SH-SY5Y (cell line): Measurements from ENCODE around the gene DDIT3.

ENCODE experiments used
- GATA2 ChIP-seq: IDR thresholded peaks from 2 replicates; pipeline ENCODE4 v1.6.1; 2011; ENCODE audit warnings: mild to moderate bottlenecking, low read depth, low read length
- GATA3 ChIP-seq: IDR thresholded peaks from 2 replicates; pipeline ENCODE4 v1.6.1; 2011; ENCODE audit warnings: low read depth, mild to moderate bottlenecking, low read length, moderate library complexity

Gene DDIT3

GRCh38 chr12:57489157-57489641 lies 31.1 kb downstream of the DDIT3 start:
- TF ChIP-seq GATA2: no peak

DNA sequence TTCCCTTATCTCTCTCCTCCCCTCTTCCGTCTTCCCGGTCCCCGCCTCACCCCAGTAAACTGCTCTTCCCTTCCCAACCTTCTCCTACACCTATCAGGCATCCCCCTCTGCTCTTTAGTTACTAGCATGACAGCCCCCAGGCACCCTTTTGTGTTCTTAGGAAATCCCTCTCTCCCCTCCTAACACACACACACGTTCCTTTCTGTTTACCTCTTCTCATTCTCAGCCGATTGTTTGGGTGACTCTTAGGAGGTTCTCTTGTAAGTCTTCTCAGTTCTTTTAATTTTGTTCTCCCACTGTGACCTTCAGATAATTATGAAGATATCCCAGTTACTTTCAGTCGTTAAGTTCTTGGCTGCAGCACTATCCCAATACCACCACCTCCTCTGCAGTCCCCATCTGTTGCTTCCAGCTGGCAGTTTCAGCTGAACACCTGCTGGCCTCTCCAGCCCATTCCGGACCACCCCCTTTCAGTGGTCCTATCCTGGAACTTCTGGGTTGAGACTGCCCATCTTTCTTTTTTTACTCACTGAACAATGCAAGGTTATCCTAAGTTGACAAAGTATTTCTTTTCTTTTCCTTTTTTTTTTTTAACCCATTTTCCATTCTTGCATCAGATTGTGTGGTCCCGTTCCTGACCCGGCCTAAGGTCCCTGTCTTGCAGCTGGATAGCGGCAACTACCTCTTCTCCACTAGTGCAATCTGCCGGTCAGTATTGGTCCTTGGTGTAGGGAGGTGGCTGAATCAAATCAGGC lies 31.7 kb downstream of the DDIT3 start:
- TF ChIP-seq GATA3 (no peak), GATA2 (no peak)

GRCh38 chr12:57487597-57488401 lies 32.5 kb downstream of the DDIT3 start, which contains the start of gene MARS1:
Gene MARS1 (plus strand): TSS chr12:57488068. CDS start chr12:57488091, 23 bp downstream.
- TF ChIP-seq GATA2 (no peak), GATA3 (no peak)

DNA sequence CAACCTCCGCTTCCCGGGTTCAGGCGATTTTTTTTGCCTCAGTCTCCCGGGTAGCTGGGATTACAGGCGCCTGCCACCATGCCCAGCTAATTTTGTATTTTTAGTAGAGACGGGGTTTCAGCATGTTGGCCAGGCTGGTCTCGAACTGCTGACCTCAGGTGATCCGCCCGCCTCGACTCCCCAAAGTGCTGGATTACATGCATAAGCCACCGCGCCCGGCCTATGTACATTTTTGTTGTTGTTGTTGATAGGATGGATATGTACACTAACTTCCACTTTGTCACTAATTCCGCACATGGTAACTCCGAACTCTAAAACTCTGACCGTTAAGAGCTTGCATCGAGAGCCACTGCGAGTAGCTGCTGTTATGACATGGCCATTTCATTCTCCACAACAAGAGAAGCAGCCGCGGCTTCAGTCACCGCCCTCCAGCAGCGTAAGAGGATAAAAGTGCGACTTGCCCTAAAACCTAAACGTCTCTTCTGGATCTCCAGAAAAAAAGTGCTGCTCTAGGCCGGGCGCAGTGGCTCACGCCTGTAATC lies 33.2 kb downstream of the DDIT3 start:
- TF ChIP-seq GATA2 (no peak), GATA3 (no peak)

GRCh38 chr12:57485695-57486094 lies 34.6 kb downstream of the DDIT3 start:
- TF ChIP-seq GATA2 (no peak), GATA3 (no peak)

- no peak for TF ChIP-seq GATA3
- TF ChIP-seq GATA2: no peak
Observed at GRCh38 chr12:57483466-57483865, 36.8 kb downstream of the DDIT3 start.

DNA sequence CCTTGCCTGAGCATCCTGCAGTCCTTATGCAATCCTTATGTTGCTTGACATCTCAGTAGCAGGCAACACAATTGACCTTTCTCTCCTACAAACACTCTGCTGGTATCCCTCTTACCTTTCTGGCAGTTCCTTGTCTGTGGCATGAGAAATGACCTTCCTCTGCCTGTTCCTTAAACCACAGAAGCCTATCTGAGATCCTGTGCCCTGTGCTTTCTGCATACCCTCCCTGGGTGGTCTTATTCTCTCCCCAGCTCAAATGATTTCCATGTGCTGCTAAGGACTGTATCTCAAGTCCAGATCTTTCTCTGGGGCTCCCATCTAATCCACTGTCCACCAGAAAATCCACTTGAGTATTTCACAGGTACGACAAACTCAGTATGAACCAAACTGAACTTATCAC lies 38.6 kb downstream of the DDIT3 start:
- no peak for TF ChIP-seq GATA3
- TF ChIP-seq GATA2: 0 out of 2 replicates have a peak, but pooled peaks have one; percentile 6

GRCh38 chr12:57479376-57480115 lies 40.8 kb downstream of the DDIT3 start, which contains the start of gene ARHGAP9:
Gene ARHGAP9 (minus strand): TSS chr12:57479866. CDS start chr12:57479406, 460 bp downstream.
- TF ChIP-seq GATA3 (no peak), GATA2 (no peak)

DNA sequence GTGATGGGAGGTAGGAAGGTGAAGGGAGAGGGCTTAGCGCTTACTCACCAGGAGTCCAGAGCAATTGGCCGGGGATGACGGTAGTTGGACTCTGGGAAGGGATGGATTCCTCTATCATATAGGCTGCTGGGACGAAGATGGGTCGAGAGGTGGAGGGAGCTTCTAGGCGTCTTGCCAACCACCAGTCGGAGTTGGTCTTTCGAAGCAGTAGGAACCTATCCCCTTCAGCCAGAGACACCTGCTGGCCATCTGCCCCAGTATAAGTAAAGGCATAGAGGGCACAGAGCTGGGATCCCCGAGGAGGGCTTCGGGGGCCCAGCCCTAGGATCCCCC lies 41.3 kb downstream of the DDIT3 start:
- TF ChIP-seq GATA3 (no peak), GATA2 (no peak)

DNA sequence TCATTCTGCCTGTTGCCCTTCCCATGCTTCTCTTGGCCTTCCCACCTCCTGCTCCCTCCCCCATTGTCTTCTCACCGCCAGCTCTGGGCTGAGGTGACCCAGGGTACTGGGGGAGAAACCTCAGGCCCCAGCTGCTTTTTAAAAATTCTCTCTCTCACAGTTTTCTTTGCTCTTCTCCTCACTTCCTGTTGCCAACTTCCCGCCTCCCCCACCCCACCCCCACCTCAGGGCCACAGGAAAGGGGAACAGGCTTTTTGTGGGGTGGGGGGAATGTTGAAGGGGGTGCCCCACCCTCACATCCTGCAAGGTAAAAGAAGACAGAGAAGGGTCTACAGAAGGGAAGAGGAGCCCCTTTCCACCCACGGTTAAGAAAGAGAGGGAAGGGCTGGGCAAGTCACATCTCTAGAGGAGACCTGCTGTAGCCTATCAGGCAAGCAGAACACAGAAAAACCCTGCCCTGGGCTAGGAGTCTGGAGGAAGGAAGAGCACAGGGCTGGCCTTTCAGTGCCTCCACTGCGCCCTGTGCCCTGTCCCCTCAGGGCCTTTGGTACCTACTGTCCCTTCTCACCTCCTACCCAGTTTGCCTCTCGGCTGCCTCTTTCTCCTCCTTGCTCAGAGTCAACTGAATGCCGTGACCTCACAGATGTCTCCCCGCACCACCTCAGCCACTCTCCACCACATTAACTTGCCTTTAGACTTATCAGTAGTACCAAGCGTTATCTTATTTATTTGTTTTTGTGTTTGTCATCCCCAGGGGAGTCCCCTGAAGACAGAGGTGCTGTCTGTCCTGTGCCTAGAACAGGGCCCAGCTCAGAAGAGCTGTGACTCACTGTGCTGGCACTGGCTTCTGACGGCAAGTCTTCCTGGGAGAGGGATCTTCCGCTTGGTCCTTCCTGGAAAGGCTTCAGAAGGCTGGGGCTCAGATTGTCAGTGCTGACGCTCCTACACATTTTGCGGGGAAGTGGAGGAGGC lies 42.3 kb downstream of the DDIT3 start:
- no peak for TF ChIP-seq GATA3

- no peak for TF ChIP-seq GATA2
- TF ChIP-seq GATA3: no peak
Observed at GRCh38 chr12:57476993-57477709, 43.2 kb downstream of the DDIT3 start.

- TF ChIP-seq GATA3: no peak
- no peak for TF ChIP-seq GATA2
Observed at GRCh38 chr12:57476162-57476992, 43.9 kb downstream of the DDIT3 start.
